ENCODE results near the gene CARHSP1.

DNA sequence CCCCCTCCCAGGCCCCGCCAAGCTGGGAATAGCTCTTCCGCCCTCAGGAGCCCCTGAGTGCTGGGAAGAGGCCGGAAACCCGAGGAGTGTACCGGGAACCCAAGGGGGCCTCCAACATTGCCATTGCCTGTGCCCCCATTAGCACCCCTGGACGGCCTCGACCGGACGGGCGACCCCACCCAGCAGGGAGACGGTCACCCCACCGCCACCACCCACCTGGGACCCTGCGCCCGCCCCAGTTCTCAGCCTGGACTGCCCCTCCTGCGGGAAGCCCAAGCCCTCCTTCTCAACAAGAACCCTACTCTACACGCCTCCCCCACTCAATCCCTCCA is 2.0 kb downstream of the CARHSP1 start:
- no peak for TF ChIP-seq POLR2A (IDR thresholded peaks at IDR 0.05)
- TF ChIP-seq, protein P1, sequence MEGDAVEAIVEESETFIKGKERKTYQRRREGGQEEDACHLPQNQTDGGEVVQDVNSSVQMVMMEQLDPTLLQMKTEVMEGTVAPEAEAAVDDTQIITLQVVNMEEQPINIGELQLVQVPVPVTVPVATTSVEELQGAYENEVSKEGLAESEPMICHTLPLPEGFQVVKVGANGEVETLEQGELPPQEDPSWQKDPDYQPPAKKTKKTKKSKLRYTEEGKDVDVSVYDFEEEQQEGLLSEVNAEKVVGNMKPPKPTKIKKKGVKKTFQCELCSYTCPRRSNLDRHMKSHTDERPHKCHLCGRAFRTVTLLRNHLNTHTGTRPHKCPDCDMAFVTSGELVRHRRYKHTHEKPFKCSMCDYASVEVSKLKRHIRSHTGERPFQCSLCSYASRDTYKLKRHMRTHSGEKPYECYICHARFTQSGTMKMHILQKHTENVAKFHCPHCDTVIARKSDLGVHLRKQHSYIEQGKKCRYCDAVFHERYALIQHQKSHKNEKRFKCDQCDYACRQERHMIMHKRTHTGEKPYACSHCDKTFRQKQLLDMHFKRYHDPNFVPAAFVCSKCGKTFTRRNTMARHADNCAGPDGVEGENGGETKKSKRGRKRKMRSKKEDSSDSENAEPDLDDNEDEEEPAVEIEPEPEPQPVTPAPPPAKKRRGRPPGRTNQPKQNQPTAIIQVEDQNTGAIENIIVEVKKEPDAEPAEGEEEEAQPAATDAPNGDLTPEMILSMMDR (IDR thresholded peaks at IDR 0.05) = no peak
